Measurements from ENCODE around the gene EBF3.

- no peak for TF ChIP-seq POLR2A (IDR thresholded peaks at IDR 0.05; ENCODE audit: low read length)
- no peak for TF ChIP-seq GATA1 (IDR thresholded peaks at IDR 0.05; ENCODE audit: low read depth, low read length)
Observed at GRCh38 chr10:129912166-129912917, 51.7 kb downstream of the EBF3 start.
